GM12878 (cell line): ENCODE measurements around the gene RIT1. TPM values are rescaled to one million over a fixed set of nuclear protein-coding genes. Genes with fewer than 3 reads are reported as not detected.

Source experiments
- ATAC-seq: fragments of 200-7000 bp; cut with Tn5 transposase; 3 replicates; pipeline ENCODE4 v1.9.1; 2020; ENCODE audit warnings: mild to moderate bottlenecking, moderate library complexity
- BruUV-seq: library from RNA; stranded (reverse); fragments of 400-500 nt; replicated peaks from 2 replicates; lab custom pipeline; 2021; lab: Mats Ljungman, UMichigan
- CTCF ChIA-PET: fragments of 300-600 bp; sonication (Branson Sonifier 250); formaldehyde crosslinking; extraction: SDS; loops from one replicate; lab custom pipeline; 2021; ENCODE audit warnings: inconsistent platforms; lab: Yijun Ruan, JAX
- POLR2A ChIA-PET: fragments of 350-600 bp; formaldehyde crosslinking; extraction: SDS; loops from one replicate; lab custom pipeline; 2021; ENCODE audit warnings: inconsistent platforms; lab: Charles Lee
- RAD21 ChIA-PET: fragments of 300-600 bp; sonication (Branson Sonifier 250); formaldehyde crosslinking; loops from one replicate; lab custom pipeline; 2023; ENCODE audit warnings: antibody characterized with exemption; ENCODE audit not compliant: unreplicated experiment; lab: Charles Lee
- SMC1A ChIA-PET: fragments of 300-600 bp; sonication (Branson Sonifier 250); formaldehyde crosslinking; loops from one replicate; lab custom pipeline; 2023; ENCODE audit not compliant: unreplicated experiment, uncharacterized antibody; lab: Charles Lee
- DNase-seq: peaks from one replicate; pipeline ENCODE4 v3.0.0-alpha.2; 2011; ENCODE audit warnings: low read depth, low spot score
- FAIRE-seq: peaks from 3 replicates; lab custom pipeline; 2011; peaks lifted over from hg19 to GRCh38; lab: Jason Lieb, UNC
- H2AFZ ChIP-seq: 2 replicates; pipeline ENCODE4 v1.6.0; 2011; ENCODE audit warnings: low read depth, low read length, control low read depth; ENCODE audit not compliant: control insufficient read depth
- H3K27ac ChIP-seq: 2 replicates; pipeline ENCODE4 v1.5.1; 2011; ENCODE audit warnings: control low read depth; ENCODE audit not compliant: control insufficient read depth, insufficient read depth
- H3K27me3 ChIP-seq, 2 experiments: replicated peaks in 1 of 2; 2 replicates each; pipeline versions ENCODE4 v1.6.0 to v1.6.1; 2011; ENCODE audit warnings: low read length in 1 of 2; ENCODE audit not compliant: control insufficient read depth in 2 of 2, insufficient read depth in 2 of 2
- H3K36me3 ChIP-seq, 2 experiments: 2 replicates each; pipeline ENCODE4 v1.5.1; 2011; ENCODE audit warnings: low read length in 1 of 2; ENCODE audit not compliant: control insufficient read depth in 2 of 2, insufficient read depth in 2 of 2
- H3K4me1 ChIP-seq: 2 replicates; pipeline ENCODE4 v1.6.1; 2011; ENCODE audit warnings: mild to moderate bottlenecking, low read length, moderate library complexity, mixed read lengths; ENCODE audit not compliant: control insufficient read depth, insufficient read depth
- H3K4me2 ChIP-seq: 2 replicates; pipeline ENCODE4 v1.6.0; 2011; ENCODE audit warnings: control low read depth; ENCODE audit not compliant: control insufficient read depth, insufficient read depth
- H3K4me3 ChIP-seq: fragments of 200-600 bp; sonication (generic); 2 replicates; pipeline ENCODE4 v1.5.1; 2016
- H3K79me2 ChIP-seq: 2 replicates; pipeline ENCODE4 v1.6.0; 2011; ENCODE audit warnings: low read length; ENCODE audit not compliant: control insufficient read depth, insufficient read depth
- H3K9ac ChIP-seq: 2 replicates; pipeline ENCODE4 v1.8.0; 2011; ENCODE audit warnings: low read length, control low read depth, mixed read lengths; ENCODE audit not compliant: control insufficient read depth, insufficient read depth
- H3K9me3 ChIP-seq: replicated peaks from 3 replicates; pipeline ENCODE4 v1.5.1; 2011; ENCODE audit warnings: mild to moderate bottlenecking, low read length; ENCODE audit not compliant: control insufficient read depth, insufficient read depth
- H4K20me1 ChIP-seq: 2 replicates; pipeline ENCODE4 v1.6.0; 2011; ENCODE audit not compliant: control insufficient read depth, insufficient read depth
- CHD4 ChIP-seq: fragments of 200-600 bp; sonication (generic); IDR thresholded peaks from 2 replicates; pipeline ENCODE4 v1.6.1; 2016; ENCODE audit warnings: mild to moderate bottlenecking
- FOXM1 ChIP-seq: IDR thresholded peaks from 2 replicates; pipeline ENCODE4 v1.6.1; 2012; ENCODE audit warnings: low read depth, mild to moderate bottlenecking, inconsistent platforms, low read length, moderate library complexity
- MLLT1 ChIP-seq: fragments of 450-650 bp; IDR thresholded peaks from 2 replicates; pipeline ENCODE4 v1.6.1; 2016; ENCODE audit warnings: mild to moderate bottlenecking
- WGBS: methylation state at CpG from one replicate; pipeline ENCODE4 v1.1.6; 2016; ENCODE audit warnings: low lambda C conversion rate; ENCODE audit not compliant: insufficient replicate concordance, insufficient coverage; ENCODE audit errors: missing lambda C conversion rate; 5-methylcytosine and 5-hydroxymethylcytosine counted together
- in situ Hi-C: fragments of 300-500 bp; cut with MboI; formaldehyde crosslinking; loops from 9 replicates; pipeline ENCODE4 v1.14.3; 2018; ENCODE audit warnings: mixed read lengths
- intact Hi-C: fragments of 100-400 bp; cut with micrococcal nuclease; formaldehyde crosslinking; loops from one replicate; pipeline ENCODE4 v1.14.2; 2022; ENCODE audit not compliant: unreplicated experiment
- polyA plus RNA-seq, 11 experiments: library from polyadenylated mRNA; depleted of rRNA in 4 of 11; unstranded in 6 of 11; stranded (reverse) in 5 of 11; fragments of >200 nt; fragmentation: Nextera tagmentation in 4 of 11; fragmentation: Illumina TruSeq in 1 of 11; extraction: Ambion mirVana in 4 of 11; extraction: Trizol in 1 of 11; gene quantifications; 1 replicate in 1 of 11; 2 replicates in 10 of 11; pipeline versions ENCODE4 v1.2.1 to v1.2.3, GENCODE V29; 2011 to 2016; ENCODE audit warnings: inconsistent platforms in 2 of 11, missing spikeins in 2 of 11, low read depth in 1 of 11
- total RNA-seq, 4 experiments: library from RNA; depleted of rRNA in 3 of 4; stranded (reverse); fragments of >200 nt in 3 of 4; fragmentation: Illumina TruSeq in 1 of 4; extraction: Trizol in 1 of 4; gene quantifications; 2 replicates each; pipeline versions ENCODE4 v1.2.1 to v1.2.3, GENCODE V29; 2013 to 2021
- TF ChIP-seq, protein P1 (sequence below): fragments of 450-650 bp; IDR thresholded peaks from 2 replicates; pipeline ENCODE4 v1.6.1; 2017; ENCODE audit warnings: mild to moderate bottlenecking

Gene RIT1
- total and polyA plus RNA-seq, 10 of the 15 experiments (the other 5 are each of a cell fraction or from before 2014, with no cell fraction given): 6.8 to 61.5 (median 13.7) TPM

GRCh38 chr1:155934936-155935590 lies 23.9 kb upstream of the RIT1 start:
- TF ChIP-seq MLLT1 (peak; percentile 98), CHD4 (no peak), FOXM1 (0 out of 2 replicates have a peak, but pooled peaks have one; percentile 10)
- TF ChIP-seq, protein P1, sequence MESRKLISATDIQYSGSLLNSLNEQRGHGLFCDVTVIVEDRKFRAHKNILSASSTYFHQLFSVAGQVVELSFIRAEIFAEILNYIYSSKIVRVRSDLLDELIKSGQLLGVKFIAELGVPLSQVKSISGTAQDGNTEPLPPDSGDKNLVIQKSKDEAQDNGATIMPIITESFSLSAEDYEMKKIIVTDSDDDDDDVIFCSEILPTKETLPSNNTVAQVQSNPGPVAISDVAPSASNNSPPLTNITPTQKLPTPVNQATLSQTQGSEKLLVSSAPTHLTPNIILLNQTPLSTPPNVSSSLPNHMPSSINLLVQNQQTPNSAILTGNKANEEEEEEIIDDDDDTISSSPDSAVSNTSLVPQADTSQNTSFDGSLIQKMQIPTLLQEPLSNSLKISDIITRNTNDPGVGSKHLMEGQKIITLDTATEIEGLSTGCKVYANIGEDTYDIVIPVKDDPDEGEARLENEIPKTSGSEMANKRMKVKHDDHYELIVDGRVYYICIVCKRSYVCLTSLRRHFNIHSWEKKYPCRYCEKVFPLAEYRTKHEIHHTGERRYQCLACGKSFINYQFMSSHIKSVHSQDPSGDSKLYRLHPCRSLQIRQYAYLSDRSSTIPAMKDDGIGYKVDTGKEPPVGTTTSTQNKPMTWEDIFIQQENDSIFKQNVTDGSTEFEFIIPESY: 0 out of 2 replicates have a peak, but pooled peaks have one; percentile 33
- TF ChIP-seq, all 136 proteins: peak for 3
- ChIA-PET RAD21 (interaction anchor here (0.6 to 6.4 kb wide), 8 partner anchors 29 to 131 kb away, joined by 3 to 49 read pairs (median 6); partner anchors contain the start of gene ARHGEF2), CTCF (interaction anchor here (0.7 to 6.4 kb wide), 8 partner anchors 10 to 131 kb away, joined by 3 to 84 read pairs (median 4); partner anchors contain the start of gene SSR2), SMC1A (interaction anchor here (0.6 to 6.0 kb wide), 12 partner anchors 10 to 663 kb away, joined by 3 to 51 read pairs (median 6); partner anchors contain the start of gene SYT11), POLR2A (interaction anchor here (0.6 to 4.2 kb wide), 11 partner anchors 9 to 180 kb away, joined by 3 to 78 read pairs (median 6); partner anchors contain the start of genes ARHGEF2, GON4L and SYT11)
- Histone ChIP-seq H3K27me3 (no peaks in the 10 kb centered on the region), H3K79me2 (peaks cover 46% of the 10 kb centered on the region), H3K4me1 (peaks cover 17% of the 10 kb centered on the region), H3K4me3 (peak overlapping the region; percentile 76), H3K4me2 (peak overlapping the region; percentile 96), H3K27ac (peak overlapping the region; percentile 87), H3K36me3 (peaks cover 2 to 12% of the 10 kb centered on the region in 2 experiments), H3K9ac (peak overlapping the region; percentile 89), H4K20me1 (peaks cover 5% of the 10 kb centered on the region; the same call in 1 of the 2 replicates), H3K9me3 (no peaks in the 10 kb centered on the region), H2AFZ (peak overlapping the region; percentile 80)
- FAIRE-seq (no peak), DNase-seq (no peak), ATAC-seq (no peak)
- intact Hi-C loops (loop anchor here (2.0 kb wide), 2 partner anchors 78 kb away; partner anchors contain the start of gene GON4L), in situ Hi-C loops (loop anchor here (5.0 kb wide), 2 partner anchors 57 to 132 kb away; no protein-coding TSS in a partner anchor)
- 85% methylated on average over 22 of the region's 24 CpGs for WGBS
- TSS peak; percentile 99 for BruUV-seq
